ENCODE data around the gene APH1B. TPM values are rescaled to one million over a fixed set of nuclear protein-coding genes. Genes with fewer than 3 reads are reported as not detected.

The APH1B gene
- total RNA-seq, 1 experiment from 2014 or later, result 5.2 TPM

DNA sequence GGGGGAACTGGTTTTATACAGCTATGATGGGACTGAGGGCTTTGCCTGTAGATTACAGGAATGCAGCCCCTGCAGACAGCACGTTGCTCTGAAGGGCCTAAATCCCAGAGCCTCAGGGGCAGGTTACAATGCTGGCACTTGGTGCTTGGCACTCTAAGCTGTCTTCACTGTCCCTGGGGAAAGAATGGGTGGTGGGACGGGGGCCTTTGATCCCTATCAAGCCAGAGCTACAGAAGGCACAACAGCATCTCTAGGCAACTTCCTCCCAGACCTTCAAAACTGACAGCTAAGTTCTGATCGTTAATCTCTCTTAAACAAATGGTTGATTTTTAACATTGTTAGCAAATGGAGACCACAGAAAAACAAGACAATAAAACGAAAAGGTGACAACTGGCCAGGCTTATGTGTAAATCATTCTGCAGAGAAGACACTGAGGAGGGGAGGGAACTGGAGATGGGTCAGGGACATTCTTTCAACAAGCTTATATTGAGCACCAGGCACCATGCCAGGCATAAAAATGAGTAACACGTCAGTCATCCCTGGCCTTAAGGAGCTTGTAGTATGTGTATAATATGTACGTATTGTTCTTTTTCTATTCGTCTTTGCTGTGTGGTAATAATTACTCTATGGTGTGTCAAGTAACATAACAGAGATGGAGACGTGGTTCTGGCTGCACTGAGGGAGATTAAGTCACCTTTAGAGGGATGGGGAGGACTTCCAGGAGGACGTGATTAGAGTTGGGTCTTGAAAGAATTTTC is 55.1 kb downstream of the APH1B start:
- H3K36me3 Mint-ChIP-seq (ENCODE audit: insufficient read depth, unreplicated experiment), result peaks cover 29% of the 10 kb centered on the region

DNA sequence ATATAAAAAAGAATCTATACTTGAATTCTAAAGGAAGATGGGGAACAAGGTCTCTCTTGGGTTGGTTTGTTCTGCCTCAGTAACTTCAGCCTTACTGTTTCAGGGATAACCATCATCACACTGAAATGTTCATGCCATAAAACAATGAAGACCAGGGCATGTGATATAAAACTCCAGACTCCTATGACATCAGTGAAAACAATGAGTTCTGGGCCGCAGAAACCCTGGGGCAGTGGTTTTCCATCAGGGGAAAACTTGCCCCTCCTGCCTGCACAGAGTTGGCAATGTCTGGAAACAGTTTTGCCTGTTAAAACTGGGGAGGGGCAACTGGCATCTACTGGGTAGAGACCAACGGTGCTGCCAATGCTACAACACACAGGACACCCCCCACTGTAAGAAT is 57.4 kb downstream of the APH1B start:
- peaks cover 35% of the 10 kb centered on the region for H3K36me3 Mint-ChIP-seq (ENCODE audit: insufficient read depth, unreplicated experiment)

More for the DNA sequence above, 55.1 kb downstream of the APH1B start:
- H3K4me3 Mint-ChIP-seq (ENCODE audit: unreplicated experiment), result peak overlapping the region; percentile 2
- no peaks in the 10 kb centered on the region for H3K9me3 Mint-ChIP-seq (ENCODE audit: unreplicated experiment)
- H3K27ac Mint-ChIP-seq (ENCODE audit: low read depth, unreplicated experiment), result peak overlapping the region; percentile 13
- TF ChIP-seq, protein P1, sequence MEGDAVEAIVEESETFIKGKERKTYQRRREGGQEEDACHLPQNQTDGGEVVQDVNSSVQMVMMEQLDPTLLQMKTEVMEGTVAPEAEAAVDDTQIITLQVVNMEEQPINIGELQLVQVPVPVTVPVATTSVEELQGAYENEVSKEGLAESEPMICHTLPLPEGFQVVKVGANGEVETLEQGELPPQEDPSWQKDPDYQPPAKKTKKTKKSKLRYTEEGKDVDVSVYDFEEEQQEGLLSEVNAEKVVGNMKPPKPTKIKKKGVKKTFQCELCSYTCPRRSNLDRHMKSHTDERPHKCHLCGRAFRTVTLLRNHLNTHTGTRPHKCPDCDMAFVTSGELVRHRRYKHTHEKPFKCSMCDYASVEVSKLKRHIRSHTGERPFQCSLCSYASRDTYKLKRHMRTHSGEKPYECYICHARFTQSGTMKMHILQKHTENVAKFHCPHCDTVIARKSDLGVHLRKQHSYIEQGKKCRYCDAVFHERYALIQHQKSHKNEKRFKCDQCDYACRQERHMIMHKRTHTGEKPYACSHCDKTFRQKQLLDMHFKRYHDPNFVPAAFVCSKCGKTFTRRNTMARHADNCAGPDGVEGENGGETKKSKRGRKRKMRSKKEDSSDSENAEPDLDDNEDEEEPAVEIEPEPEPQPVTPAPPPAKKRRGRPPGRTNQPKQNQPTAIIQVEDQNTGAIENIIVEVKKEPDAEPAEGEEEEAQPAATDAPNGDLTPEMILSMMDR (IDR thresholded peaks at IDR 0.05; ENCODE audit: unreplicated experiment), result no peak
- BruUV-seq (replicated peaks), result no TSS peak
- ChIA-PET CTCF (interaction anchor here (0.7 to 1.8 kb wide), 2 partner anchors 43 to 70 kb away, joined by 3 to 10 read pairs; no protein-coding TSS in a partner anchor), POLR2A (interaction anchor here (0.7 to 2.3 kb wide), 12 partner anchors 13 to 238 kb away, joined by 3 to 17 read pairs (median 4); partner anchors contain the start of genes CA12 and RPS27L)
- intact Hi-C loops (cut with micrococcal nuclease), result loop anchor here (5.0 kb wide), 1 partner anchor 50 kb away; the partner anchor contains the start of gene CA12
- peak; percentile 97 for DNase-seq (ENCODE audit: unreplicated experiment)
- peaks cover 20% of the 10 kb centered on the region for H3K4me1 Mint-ChIP-seq (ENCODE audit: insufficient read depth, unreplicated experiment)
- no peaks in the 10 kb centered on the region for H3K27me3 Mint-ChIP-seq (ENCODE audit: insufficient read depth, unreplicated experiment)

DNA sequence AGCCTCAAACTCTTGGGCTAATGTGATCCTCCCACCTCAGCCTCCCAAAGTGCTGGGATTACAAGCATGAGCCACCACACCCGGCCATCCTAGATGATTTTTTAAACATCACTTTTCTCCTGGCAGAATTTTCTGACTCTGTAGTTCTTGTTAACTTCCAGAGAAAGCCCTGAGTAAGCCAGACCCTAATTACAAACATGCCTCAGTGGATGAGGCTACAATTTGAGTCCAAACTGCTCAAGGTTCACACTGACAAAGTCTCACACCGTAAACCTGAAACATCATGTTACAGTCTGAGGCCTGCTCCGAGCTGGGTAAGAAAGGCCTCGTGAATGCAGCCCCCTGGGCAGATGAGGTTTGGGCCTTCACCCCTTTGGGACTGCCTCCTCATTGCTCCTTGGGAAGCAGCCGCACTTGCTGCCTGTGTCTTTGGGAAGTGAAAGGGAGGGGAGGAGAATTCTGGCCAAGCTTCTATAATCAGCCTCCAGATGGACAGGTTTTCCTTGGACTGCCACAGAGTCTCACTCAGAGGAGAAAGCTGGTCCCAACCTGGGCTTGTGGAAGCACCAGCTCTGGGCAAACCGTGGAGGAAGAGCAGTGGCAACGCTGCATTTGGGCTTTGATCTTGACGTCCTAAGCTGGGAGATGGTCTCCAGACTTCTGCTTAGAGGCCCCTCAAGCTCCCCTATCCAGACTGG is 58.3 kb downstream of the APH1B start:
- Mint-ChIP-seq H3K4me1 (ENCODE audit: insufficient read depth, unreplicated experiment) (peaks cover 20% of the 10 kb centered on the region), H3K27ac (ENCODE audit: low read depth, unreplicated experiment) (no peak overlapping the region), H3K36me3 (ENCODE audit: insufficient read depth, unreplicated experiment) (peaks cover 43% of the 10 kb centered on the region), H3K4me3 (ENCODE audit: unreplicated experiment) (no peak overlapping the region), H3K9me3 (ENCODE audit: unreplicated experiment) (no peaks in the 10 kb centered on the region), H3K27me3 (ENCODE audit: insufficient read depth, unreplicated experiment) (no peaks in the 10 kb centered on the region)
- no TSS peak for BruUV-seq (replicated peaks)
- TF ChIP-seq, protein P1 (IDR thresholded peaks at IDR 0.05; ENCODE audit: unreplicated experiment), result no peak
- intact Hi-C loops (cut with micrococcal nuclease), result no loop called here
- POLR2A ChIA-PET, result interaction anchor here (0.5 to 0.8 kb wide), 3 partner anchors 13 to 148 kb away, joined by 3 read pairs; no protein-coding TSS in a partner anchor
- no peak for DNase-seq (ENCODE audit: unreplicated experiment)
- CTCF ChIA-PET, result interaction anchor here (0.7 kb wide), 1 partner anchor 18 kb away, joined by 3 read pairs; no protein-coding TSS in a partner anchor

More for the DNA sequence above, 57.4 kb downstream of the APH1B start:
- intact Hi-C loops (cut with micrococcal nuclease), result loop anchor here (5.0 kb wide), 1 partner anchor 47 kb away; the partner anchor contains the start of gene CA12
- H3K27ac Mint-ChIP-seq (ENCODE audit: low read depth, unreplicated experiment), result no peak overlapping the region
- no peak overlapping the region for H3K4me3 Mint-ChIP-seq (ENCODE audit: unreplicated experiment)
- TF ChIP-seq, protein P1 (IDR thresholded peaks at IDR 0.05; ENCODE audit: unreplicated experiment), result no peak
- ChIA-PET CTCF (no interaction called here), POLR2A (no interaction called here)
- H3K4me1 Mint-ChIP-seq (ENCODE audit: insufficient read depth, unreplicated experiment), result peaks cover 20% of the 10 kb centered on the region
- no peaks in the 10 kb centered on the region for H3K27me3 Mint-ChIP-seq (ENCODE audit: insufficient read depth, unreplicated experiment)
- no peak for DNase-seq (ENCODE audit: unreplicated experiment)
- BruUV-seq (replicated peaks), result no TSS peak
- H3K9me3 Mint-ChIP-seq (ENCODE audit: unreplicated experiment), result no peaks in the 10 kb centered on the region

DNA sequence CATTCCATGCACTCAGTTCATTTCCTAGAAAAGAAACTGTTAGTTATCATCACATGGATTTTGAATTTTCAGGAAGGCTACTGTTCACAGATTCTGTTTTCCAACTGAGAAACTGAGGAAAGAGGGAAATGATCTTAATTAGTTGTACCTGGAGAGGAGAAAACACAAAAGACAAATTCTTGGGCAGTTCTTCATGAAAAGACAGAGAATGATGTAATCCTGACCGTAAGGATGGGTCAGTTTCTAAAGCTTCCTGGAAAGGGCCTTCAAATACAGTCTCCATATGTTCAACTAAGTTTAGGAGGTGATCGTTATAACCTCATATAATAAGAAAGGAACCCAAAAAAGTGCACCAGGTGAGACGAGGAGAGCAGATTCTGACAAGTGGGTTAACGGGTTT is 59.6 kb downstream of the APH1B start:
- no TSS peak for BruUV-seq (replicated peaks)
- H3K27ac Mint-ChIP-seq (ENCODE audit: low read depth, unreplicated experiment), result no peak overlapping the region

More for the DNA sequence above, 59.6 kb downstream of the APH1B start:
- TF ChIP-seq, protein P1 (IDR thresholded peaks at IDR 0.05; ENCODE audit: unreplicated experiment), result no peak
- intact Hi-C loops (cut with micrococcal nuclease), result no loop called here
- Mint-ChIP-seq H3K27me3 (ENCODE audit: insufficient read depth, unreplicated experiment) (no peaks in the 10 kb centered on the region), H3K36me3 (ENCODE audit: insufficient read depth, unreplicated experiment) (peaks cover 37% of the 10 kb centered on the region), H3K9me3 (ENCODE audit: unreplicated experiment) (no peaks in the 10 kb centered on the region), H3K4me3 (ENCODE audit: unreplicated experiment) (no peak overlapping the region), H3K4me1 (ENCODE audit: insufficient read depth, unreplicated experiment) (peaks cover 11% of the 10 kb centered on the region)
- DNase-seq (ENCODE audit: unreplicated experiment), result no peak
- ChIA-PET POLR2A (no interaction called here), CTCF (no interaction called here)

All from MCF 10A (cell line).